Prostate gland (tissue), 2 donors: ENCODE results near the gene EGLN3.

Source experiments
- CTCF ChIP-seq, 4 experiments: fragments of 200-600 bp in 2 of 4; fragments of 450-650 bp in 2 of 4; sonication (generic) in 2 of 4; IDR thresholded peaks; 1 replicate in 3 of 4; 2 replicates in 1 of 4; pipeline ENCODE4 v1.5.1; 2016 to 2019; ENCODE audit warnings: antibody characterized with exemption in 4 of 4, mild to moderate bottlenecking in 2 of 4, moderate library complexity in 2 of 4
- POLR2A ChIP-seq: fragments of 450-650 bp; IDR thresholded peaks from one replicate; pipeline ENCODE4 v1.6.1; 2016; ENCODE audit warnings: antibody characterized with exemption, mild to moderate bottlenecking

GRCh38 chr14:33959692-33960151, 8.8 kb upstream of the EGLN3 start:
- TF ChIP-seq CTCF (IDR thresholded peaks at IDR 0.05) (no peak), POLR2A (no peak)
